Keratinocyte (primary cell): Measurements from ENCODE around the gene LRRC47. TPM values are rescaled to one million over a fixed set of nuclear protein-coding genes. Genes with fewer than 3 reads are reported as not detected.

Source experiments
- DNase-seq: peaks from one replicate; pipeline ENCODE4 v3.0.0-alpha.2; 2011; ENCODE audit warnings: low read depth, missing footprints, low spot score
- FAIRE-seq: peaks from 2 replicates; lab custom pipeline; 2011; peaks lifted over from hg19 to GRCh38; lab: Jason Lieb, UNC
- H2AFZ ChIP-seq: 2 replicates; pipeline ENCODE4 v1.6.0; 2012; ENCODE audit warnings: low read length, control low read depth, inconsistent platforms; ENCODE audit not compliant: control insufficient read depth
- H3K27ac ChIP-seq: 2 replicates; pipeline ENCODE4 v1.5.1; 2011; ENCODE audit warnings: low read length; ENCODE audit not compliant: control insufficient read depth, insufficient read depth
- H3K27me3 ChIP-seq: 3 replicates; pipeline ENCODE4 v1.6.0; 2011; ENCODE audit warnings: low read length; ENCODE audit not compliant: control insufficient read depth, insufficient read depth; ENCODE audit errors: extremely low read depth
- H3K36me3 ChIP-seq, 2 experiments: 2 replicates in 1 of 2; 3 replicates in 1 of 2; pipeline ENCODE4 v1.5.1; 2011; ENCODE audit warnings: low read length in 2 of 2, mild to moderate bottlenecking in 1 of 2; ENCODE audit not compliant: control insufficient read depth in 2 of 2, insufficient read depth in 2 of 2; ENCODE audit errors: extremely low read depth in 1 of 2
- H3K4me1 ChIP-seq: 3 replicates; pipeline ENCODE4 v1.5.1; 2011; ENCODE audit warnings: low read length; ENCODE audit not compliant: control insufficient read depth, insufficient read depth; ENCODE audit errors: extremely low read depth
- H3K4me2 ChIP-seq: 3 replicates; pipeline ENCODE4 v1.6.0; 2011; ENCODE audit warnings: low read depth, low read length; ENCODE audit not compliant: control insufficient read depth, insufficient read depth; ENCODE audit errors: extremely low read depth
- H3K4me3 ChIP-seq, 3 experiments: fragments of 200-600 bp in 1 of 3; sonication (generic) in 1 of 3; 2 replicates in 2 of 3; 3 replicates in 1 of 3; pipeline ENCODE4 v1.5.1; 2011 to 2016; ENCODE audit warnings: low read length in 3 of 3, mild to moderate bottlenecking in 3 of 3, control low read depth in 2 of 3, inconsistent platforms in 1 of 3, low read depth in 1 of 3, mixed read lengths in 1 of 3, mixed run types in 1 of 3, moderate library complexity in 1 of 3; ENCODE audit not compliant: control insufficient read depth in 2 of 3, insufficient read depth in 2 of 3; ENCODE audit errors: extremely low read depth in 1 of 3
- H3K79me2 ChIP-seq: 2 replicates; pipeline ENCODE4 v1.6.0; 2012; ENCODE audit warnings: low read length; ENCODE audit not compliant: control insufficient read depth, insufficient read depth
- H3K9ac ChIP-seq: 3 replicates; pipeline ENCODE4 v1.6.0; 2011; ENCODE audit warnings: low read length; ENCODE audit not compliant: control insufficient read depth, insufficient read depth; ENCODE audit errors: extremely low read depth
- H3K9me1 ChIP-seq: 3 replicates; pipeline ENCODE4 v1.6.0; 2011; ENCODE audit warnings: low read length; ENCODE audit not compliant: control insufficient read depth, insufficient read depth; ENCODE audit errors: extremely low read depth
- H3K9me3 ChIP-seq: 2 replicates; pipeline ENCODE4 v1.5.1; 2012; ENCODE audit warnings: low read depth, low read length; ENCODE audit not compliant: control insufficient read depth
- H4K20me1 ChIP-seq: 3 replicates; pipeline ENCODE4 v1.6.0; 2011; ENCODE audit warnings: low read length; ENCODE audit not compliant: control insufficient read depth, insufficient read depth; ENCODE audit errors: extremely low read depth
- EZH2 ChIP-seq: IDR thresholded peaks from one replicate; pipeline ENCODE4 v1.6.1; 2012; ENCODE audit warnings: inconsistent platforms, mild to moderate bottlenecking, low read length, moderate library complexity
- dilution Hi-C: fragments of 300-500 bp; cut with MboI; formaldehyde crosslinking; loops from one replicate; pipeline ENCODE4 v1.7.0; 2020; ENCODE audit warnings: low sequenced_read_pairs; ENCODE audit not compliant: extremely low pct_ligation_motif_present
- polyA plus RNA-seq, 5 experiments: library from polyadenylated mRNA; depleted of rRNA in 3 of 5; stranded (reverse) in 3 of 5; stranded (forward) in 1 of 5; unstranded in 1 of 5; fragments of >200 nt; gene quantifications; 1 replicate in 1 of 5; 2 replicates in 3 of 5; 3 replicates in 1 of 5; pipeline versions ENCODE4 v1.2.1 to v1.2.3, GENCODE V29; 2011 to 2012; ENCODE audit warnings: missing spikeins in 2 of 5, low read depth in 1 of 5, low replicate concordance in 1 of 5
- TF ChIP-seq, protein P1 (sequence below), 3 experiments: IDR thresholded peaks in 1 of 3; conservative IDR thresholded peaks in 1 of 3; optimal IDR thresholded peaks in 1 of 3; 2 replicates in 2 of 3; 3 replicates in 1 of 3; pipeline versions ENCODE3 to v1.5.1; 2011; ENCODE audit warnings: low read length in 3 of 3, mild to moderate bottlenecking in 3 of 3, moderate library complexity in 2 of 3, control low read depth in 1 of 3, inconsistent platforms in 1 of 3; ENCODE audit not compliant: insufficient read depth in 2 of 3; ENCODE audit errors: extremely low read depth in 1 of 3

The LRRC47 gene
- polyA plus RNA-seq, 1 donor (not counting 4 experiments of a cell fraction or from before 2014, with no cell fraction given): 40.1 TPM

DNA sequence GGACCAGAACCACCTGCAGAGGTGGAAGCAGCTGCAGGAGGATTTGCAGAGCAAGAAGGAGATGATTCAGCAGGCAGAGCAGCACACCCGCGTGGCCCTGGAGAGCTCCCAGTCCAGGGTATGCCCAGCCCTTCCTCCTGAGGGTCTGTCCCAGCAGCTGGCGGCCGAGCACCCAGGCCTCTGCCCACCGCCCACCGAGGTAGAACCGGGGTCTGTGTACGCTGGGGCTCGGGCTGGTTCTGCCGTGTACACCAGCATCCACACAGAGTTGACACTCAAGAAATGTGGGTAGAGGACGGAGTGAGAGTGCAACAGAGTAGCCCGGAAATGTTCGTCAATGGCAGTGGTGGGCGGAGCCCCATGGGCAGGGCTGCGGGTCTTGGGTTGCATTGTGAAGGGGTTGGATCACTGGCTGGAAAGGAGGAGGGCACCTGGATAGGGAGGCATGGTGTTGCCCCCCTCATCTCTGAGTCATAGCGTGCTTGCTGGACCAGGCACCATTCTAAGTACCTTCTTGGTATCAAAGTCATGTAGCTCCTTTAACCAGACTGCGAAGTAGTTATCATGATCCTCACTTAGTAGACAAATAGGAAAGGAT lies 28.9 kb downstream of the LRRC47 start:
- no peak overlapping the region for H2AFZ ChIP-seq
- H3K4me1 ChIP-seq: no peaks in the 10 kb centered on the region
- FAIRE-seq (no peak), DNase-seq (no peak)
- no peak overlapping the region for H3K4me3 ChIP-seq
- H3K79me2 ChIP-seq: no peaks in the 10 kb centered on the region
- no peak overlapping the region for H3K27ac ChIP-seq
- dilution Hi-C loops: no loop called here
- no peaks in the 10 kb centered on the region for H3K36me3 ChIP-seq
- H3K9me1 ChIP-seq: no peaks in the 10 kb centered on the region
- H4K20me1 ChIP-seq: no peaks in the 10 kb centered on the region
- no peaks in the 10 kb centered on the region for H3K9me3 ChIP-seq
- TF ChIP-seq, protein P1, sequence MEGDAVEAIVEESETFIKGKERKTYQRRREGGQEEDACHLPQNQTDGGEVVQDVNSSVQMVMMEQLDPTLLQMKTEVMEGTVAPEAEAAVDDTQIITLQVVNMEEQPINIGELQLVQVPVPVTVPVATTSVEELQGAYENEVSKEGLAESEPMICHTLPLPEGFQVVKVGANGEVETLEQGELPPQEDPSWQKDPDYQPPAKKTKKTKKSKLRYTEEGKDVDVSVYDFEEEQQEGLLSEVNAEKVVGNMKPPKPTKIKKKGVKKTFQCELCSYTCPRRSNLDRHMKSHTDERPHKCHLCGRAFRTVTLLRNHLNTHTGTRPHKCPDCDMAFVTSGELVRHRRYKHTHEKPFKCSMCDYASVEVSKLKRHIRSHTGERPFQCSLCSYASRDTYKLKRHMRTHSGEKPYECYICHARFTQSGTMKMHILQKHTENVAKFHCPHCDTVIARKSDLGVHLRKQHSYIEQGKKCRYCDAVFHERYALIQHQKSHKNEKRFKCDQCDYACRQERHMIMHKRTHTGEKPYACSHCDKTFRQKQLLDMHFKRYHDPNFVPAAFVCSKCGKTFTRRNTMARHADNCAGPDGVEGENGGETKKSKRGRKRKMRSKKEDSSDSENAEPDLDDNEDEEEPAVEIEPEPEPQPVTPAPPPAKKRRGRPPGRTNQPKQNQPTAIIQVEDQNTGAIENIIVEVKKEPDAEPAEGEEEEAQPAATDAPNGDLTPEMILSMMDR (optimal IDR thresholded peaks at IDR 0.05 in 1 of 3, IDR thresholded peaks at IDR 0.05 in 1 of 3, conservative IDR thresholded peaks at IDR 0.05 in 1 of 3; ENCODE audit: extremely low read depth in 1 of 3, insufficient read depth in 2 of 3, low read length in 3 of 3): no peak
- TF ChIP-seq EZH2: no peak
- no peak overlapping the region for H3K9ac ChIP-seq
- no peaks in the 10 kb centered on the region for H3K27me3 ChIP-seq
- no peak overlapping the region for H3K4me2 ChIP-seq

DNA sequence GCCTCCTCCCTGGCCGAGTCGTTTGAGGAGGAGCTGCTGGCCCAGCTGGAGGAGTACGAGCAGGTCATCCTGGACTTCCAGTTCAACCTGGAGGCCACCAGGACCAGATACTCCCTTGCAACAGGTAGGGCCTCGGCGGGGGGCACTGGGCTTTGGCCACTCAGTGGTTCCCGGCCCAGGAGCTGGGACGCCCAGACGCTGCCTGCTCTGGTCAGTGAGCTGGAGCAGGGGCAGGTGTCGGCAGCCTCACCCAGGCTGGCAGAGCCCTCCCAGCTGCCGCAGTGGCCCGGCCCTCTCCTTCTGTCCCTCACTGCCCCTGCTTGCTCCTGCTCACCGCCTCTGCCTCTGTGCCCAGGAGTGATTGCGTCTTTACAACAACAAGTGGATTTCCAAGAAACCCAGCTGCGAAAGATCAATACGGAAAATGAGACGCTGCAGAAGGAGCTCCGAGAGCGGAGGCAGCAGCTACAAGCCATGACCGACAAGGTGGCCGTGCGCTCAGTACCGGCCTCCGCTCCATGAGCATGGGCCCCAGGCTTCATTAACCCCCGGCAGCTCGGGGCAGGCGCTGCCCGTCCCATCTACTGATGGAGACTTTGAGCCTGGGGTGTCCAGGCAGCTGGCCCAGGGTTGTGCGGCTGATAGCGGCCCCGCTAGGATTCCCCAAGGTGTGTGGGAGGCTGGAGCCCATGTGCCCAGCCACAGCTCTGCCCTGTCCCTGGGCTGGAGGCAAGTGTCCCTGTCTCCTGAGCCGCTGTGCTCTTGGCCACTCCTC lies 32.8 kb downstream of the LRRC47 start:
- H3K9ac ChIP-seq: no peak overlapping the region
- H2AFZ ChIP-seq: no peak overlapping the region
- TF ChIP-seq, protein P1 (optimal IDR thresholded peaks at IDR 0.05 in 1 of 3, IDR thresholded peaks at IDR 0.05 in 1 of 3, conservative IDR thresholded peaks at IDR 0.05 in 1 of 3; ENCODE audit: extremely low read depth in 1 of 3, insufficient read depth in 2 of 3, low read length in 3 of 3): no peak
- TF ChIP-seq EZH2: no peak
- no peak overlapping the region for H3K4me3 ChIP-seq
- peaks cover 2% of the 10 kb centered on the region for H3K9me3 ChIP-seq
- DNase-seq: no peak
- no peak overlapping the region for H3K4me2 ChIP-seq
- no peaks in the 10 kb centered on the region for H3K79me2 ChIP-seq
- no peaks in the 10 kb centered on the region for H3K4me1 ChIP-seq
- no peak for FAIRE-seq
- dilution Hi-C loops: no loop called here
- no peaks in the 10 kb centered on the region for H3K36me3 ChIP-seq
- H3K27me3 ChIP-seq: peaks cover 25% of the 10 kb centered on the region
- no peaks in the 10 kb centered on the region for H4K20me1 ChIP-seq
- H3K27ac ChIP-seq: no peak overlapping the region
- H3K9me1 ChIP-seq: no peaks in the 10 kb centered on the region
